Peyer's patch (tissue), 4 donors: ENCODE measurements around the gene LRP2BP.

Experiments used
- POLR2A ChIP-seq, 2 donors: fragments of 450-650 bp; IDR thresholded peaks; one replicate each; pipeline ENCODE4 v1.5.1; 2017; ENCODE audit warnings: antibody characterized with exemption in 2 of 2, mild to moderate bottlenecking in 2 of 2, moderate library complexity in 2 of 2
- TF ChIP-seq, protein P1 (sequence below), 6 experiments: fragments of 450-650 bp in 4 of 6; fragments of 200-600 bp in 2 of 6; sonication (generic) in 1 of 6; IDR thresholded peaks; one replicate each; pipeline ENCODE4 v1.5.1; 2017 to 2019; ENCODE audit warnings: antibody characterized with exemption in 6 of 6, mild to moderate bottlenecking in 3 of 6, moderate library complexity in 1 of 6

- no peak for TF ChIP-seq POLR2A (IDR thresholded peaks at IDR 0.05)
- TF ChIP-seq, protein P1, sequence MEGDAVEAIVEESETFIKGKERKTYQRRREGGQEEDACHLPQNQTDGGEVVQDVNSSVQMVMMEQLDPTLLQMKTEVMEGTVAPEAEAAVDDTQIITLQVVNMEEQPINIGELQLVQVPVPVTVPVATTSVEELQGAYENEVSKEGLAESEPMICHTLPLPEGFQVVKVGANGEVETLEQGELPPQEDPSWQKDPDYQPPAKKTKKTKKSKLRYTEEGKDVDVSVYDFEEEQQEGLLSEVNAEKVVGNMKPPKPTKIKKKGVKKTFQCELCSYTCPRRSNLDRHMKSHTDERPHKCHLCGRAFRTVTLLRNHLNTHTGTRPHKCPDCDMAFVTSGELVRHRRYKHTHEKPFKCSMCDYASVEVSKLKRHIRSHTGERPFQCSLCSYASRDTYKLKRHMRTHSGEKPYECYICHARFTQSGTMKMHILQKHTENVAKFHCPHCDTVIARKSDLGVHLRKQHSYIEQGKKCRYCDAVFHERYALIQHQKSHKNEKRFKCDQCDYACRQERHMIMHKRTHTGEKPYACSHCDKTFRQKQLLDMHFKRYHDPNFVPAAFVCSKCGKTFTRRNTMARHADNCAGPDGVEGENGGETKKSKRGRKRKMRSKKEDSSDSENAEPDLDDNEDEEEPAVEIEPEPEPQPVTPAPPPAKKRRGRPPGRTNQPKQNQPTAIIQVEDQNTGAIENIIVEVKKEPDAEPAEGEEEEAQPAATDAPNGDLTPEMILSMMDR (IDR thresholded peaks at IDR 0.05) = no peak
Measured at GRCh38 chr4:185358959-185359358, 36.8 kb downstream of the LRP2BP start.
